Fibroblast of lung (primary cell): ENCODE data around the gene VCAN. TPM values are rescaled to one million over a fixed set of nuclear protein-coding genes. Genes with fewer than 3 reads are reported as not detected.

Experiments
- DNase-seq, 2 donors: peaks; one replicate each; pipeline versions ENCODE4 v3.0.0 to v3.0.0-alpha.2; 2010; ENCODE audit warnings: low read depth in 2 of 2
- H2AFZ ChIP-seq: 2 replicates; pipeline ENCODE4 v1.5.1; 2012; ENCODE audit warnings: low read length, control low read depth, inconsistent platforms
- H3K27ac ChIP-seq: 2 replicates; pipeline ENCODE4 v1.5.1; 2011; ENCODE audit warnings: low read length, control low read depth; ENCODE audit not compliant: insufficient read depth
- H3K27me3 ChIP-seq: 2 replicates; pipeline ENCODE4 v1.5.1; 2011; ENCODE audit warnings: mild to moderate bottlenecking, low read length; ENCODE audit not compliant: control insufficient read depth, insufficient read depth
- H3K36me3 ChIP-seq: 2 replicates; pipeline ENCODE4 v1.5.1; 2011; ENCODE audit warnings: low read length; ENCODE audit not compliant: control insufficient read depth, insufficient read depth
- H3K4me1 ChIP-seq: 2 replicates; pipeline ENCODE4 v1.5.1; 2011; ENCODE audit warnings: low read length; ENCODE audit not compliant: control insufficient read depth, insufficient read depth; ENCODE audit errors: extremely low read depth
- H3K4me2 ChIP-seq: 2 replicates; pipeline ENCODE4 v1.5.1; 2011; ENCODE audit warnings: low read length, control low read depth; ENCODE audit not compliant: insufficient read depth; ENCODE audit errors: extremely low read depth
- H3K4me3 ChIP-seq, 4 experiments: fragments of 200-600 bp in 1 of 4; sonication (generic) in 1 of 4; replicated peaks in 1 of 4; 2 replicates each; pipeline ENCODE4 v1.5.1; 2011 to 2016; ENCODE audit warnings: low read length in 4 of 4, low read depth in 3 of 4, mild to moderate bottlenecking in 3 of 4, control low read depth in 2 of 4, inconsistent platforms in 1 of 4, mixed read lengths in 1 of 4; ENCODE audit not compliant: insufficient read depth in 1 of 4; ENCODE audit errors: control extremely low read depth in 1 of 4
- H3K79me2 ChIP-seq: 2 replicates; pipeline ENCODE4 v1.5.1; 2012; ENCODE audit warnings: mild to moderate bottlenecking, low read length, inconsistent platforms; ENCODE audit not compliant: control insufficient read depth, insufficient read depth
- H3K9ac ChIP-seq: 2 replicates; pipeline ENCODE4 v1.5.1; 2011; ENCODE audit warnings: mild to moderate bottlenecking, low read length, control low read depth; ENCODE audit not compliant: insufficient read depth
- H3K9me3 ChIP-seq: 2 replicates; pipeline ENCODE4 v1.5.1; 2012; ENCODE audit warnings: low read depth, low read length; ENCODE audit not compliant: control insufficient read depth, insufficient read depth
- H4K20me1 ChIP-seq: 2 replicates; pipeline ENCODE4 v1.5.1; 2011; ENCODE audit warnings: low read length; ENCODE audit not compliant: control insufficient read depth, insufficient read depth; ENCODE audit errors: extremely low read depth
- EZH2 ChIP-seq: IDR thresholded peaks from 2 replicates; pipeline ENCODE4 v1.5.1; 2012; ENCODE audit warnings: low read length, control low read depth, mild to moderate bottlenecking; ENCODE audit errors: missing control alignments
- polyA plus RNA-seq, 2 donors: library from polyadenylated mRNA; depleted of rRNA in 1 of 2; stranded (reverse) in 1 of 2; unstranded in 1 of 2; fragments of >200 nt; gene quantifications; 2 replicates each; pipeline ENCODE4 v1.2.1, GENCODE V29; 2011 to 2012; ENCODE audit warnings: missing spikeins in 1 of 2
- total RNA-seq: library from RNA; depleted of rRNA; stranded (reverse); fragments of >200 nt; gene quantifications from 2 replicates; pipeline ENCODE4 v1.2.1, GENCODE V29; 2014
- TF ChIP-seq, protein P1 (sequence below), 2 donors: IDR thresholded peaks in 1 of 2; conservative IDR thresholded peaks in 1 of 2; 1 replicate in 1 of 2; 2 replicates in 1 of 2; pipeline ENCODE4 v1.5.1; 2011 to 2012; ENCODE audit warnings: low read length in 2 of 2, control low read depth in 1 of 2, inconsistent platforms in 1 of 2, low read depth in 1 of 2, mild to moderate bottlenecking in 1 of 2

VCAN gene
- total and polyA plus RNA-seq, 2 donors (not counting 1 experiment from before 2014, with no cell fraction given): 51.9 to 227 TPM

DNA sequence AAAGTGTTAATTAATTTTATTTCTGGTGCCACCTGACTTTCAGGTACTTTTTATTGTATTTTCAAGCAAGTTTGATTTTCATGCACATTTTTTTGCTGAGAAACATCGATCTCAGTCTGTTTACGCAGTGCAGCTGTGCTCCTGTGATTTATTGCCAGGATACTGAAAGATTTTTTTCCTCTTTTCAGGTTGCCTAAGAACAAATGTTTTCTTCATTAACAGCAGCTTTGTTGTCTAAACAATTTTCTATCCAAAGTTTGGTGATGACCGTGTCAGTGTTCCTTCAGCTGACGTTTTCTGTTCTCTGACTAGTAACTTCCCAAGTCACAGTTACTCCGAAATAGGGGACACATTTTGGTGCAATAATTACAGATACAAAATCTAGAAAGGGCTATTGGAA lies 78.1 kb downstream of the VCAN start:
- H3K79me2 ChIP-seq: no peaks in the 10 kb centered on the region
- DNase-seq: peak in 1 of 2 donors; percentile 38

DNA sequence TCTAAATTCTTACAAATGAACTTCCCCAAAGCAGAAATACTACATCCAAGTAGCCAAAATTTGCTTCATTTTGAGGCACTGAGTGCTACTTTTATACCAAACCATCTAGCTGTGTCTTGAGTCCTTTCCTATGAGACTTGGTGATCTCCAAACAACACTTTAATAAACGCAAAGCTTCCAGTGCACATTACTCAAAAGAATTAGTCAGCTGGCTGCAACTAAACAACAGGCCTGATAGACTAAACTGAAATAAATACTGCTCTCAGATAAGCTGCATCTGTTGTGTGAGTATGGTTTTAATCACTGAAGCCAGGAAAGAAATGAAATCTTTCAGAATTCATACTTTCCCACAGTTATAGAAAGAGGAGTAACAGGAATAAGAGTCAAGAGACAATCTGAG lies 80.3 kb downstream of the VCAN start:
- Histone ChIP-seq H3K4me2 (peak overlapping the region; percentile 58), H4K20me1 (no peaks in the 10 kb centered on the region), H3K36me3 (peaks cover 1% of the 10 kb centered on the region), H3K4me3 (no peak overlapping the region), H3K27ac (no peak overlapping the region), H3K27me3 (no peaks in the 10 kb centered on the region), H2AFZ (no peak overlapping the region), H3K9me3 (no peaks in the 10 kb centered on the region), H3K79me2 (no peaks in the 10 kb centered on the region), H3K4me1 (peaks cover 10% of the 10 kb centered on the region), H3K9ac (no peak overlapping the region)
- TF ChIP-seq EZH2: no peak
- TF ChIP-seq, protein P1, sequence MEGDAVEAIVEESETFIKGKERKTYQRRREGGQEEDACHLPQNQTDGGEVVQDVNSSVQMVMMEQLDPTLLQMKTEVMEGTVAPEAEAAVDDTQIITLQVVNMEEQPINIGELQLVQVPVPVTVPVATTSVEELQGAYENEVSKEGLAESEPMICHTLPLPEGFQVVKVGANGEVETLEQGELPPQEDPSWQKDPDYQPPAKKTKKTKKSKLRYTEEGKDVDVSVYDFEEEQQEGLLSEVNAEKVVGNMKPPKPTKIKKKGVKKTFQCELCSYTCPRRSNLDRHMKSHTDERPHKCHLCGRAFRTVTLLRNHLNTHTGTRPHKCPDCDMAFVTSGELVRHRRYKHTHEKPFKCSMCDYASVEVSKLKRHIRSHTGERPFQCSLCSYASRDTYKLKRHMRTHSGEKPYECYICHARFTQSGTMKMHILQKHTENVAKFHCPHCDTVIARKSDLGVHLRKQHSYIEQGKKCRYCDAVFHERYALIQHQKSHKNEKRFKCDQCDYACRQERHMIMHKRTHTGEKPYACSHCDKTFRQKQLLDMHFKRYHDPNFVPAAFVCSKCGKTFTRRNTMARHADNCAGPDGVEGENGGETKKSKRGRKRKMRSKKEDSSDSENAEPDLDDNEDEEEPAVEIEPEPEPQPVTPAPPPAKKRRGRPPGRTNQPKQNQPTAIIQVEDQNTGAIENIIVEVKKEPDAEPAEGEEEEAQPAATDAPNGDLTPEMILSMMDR (conservative IDR thresholded peaks at IDR 0.05 in 1 of 2, IDR thresholded peaks at IDR 0.05 in 1 of 2; ENCODE audit: low read depth in 1 of 2, low read length in 2 of 2): no peak
- DNase-seq: peak; percentile 74 to 91

More for the DNA sequence above, 78.1 kb downstream of the VCAN start:
- Histone ChIP-seq H3K4me2 (peak overlapping the region; percentile 59), H4K20me1 (no peaks in the 10 kb centered on the region), H3K27me3 (no peaks in the 10 kb centered on the region), H3K9ac (no peak overlapping the region), H3K9me3 (no peaks in the 10 kb centered on the region), H2AFZ (no peak overlapping the region), H3K4me1 (peaks cover 8% of the 10 kb centered on the region), H3K36me3 (peaks cover 1% of the 10 kb centered on the region), H3K27ac (no peak overlapping the region), H3K4me3 (no peak overlapping the region)
- TF ChIP-seq EZH2: no peak
- TF ChIP-seq, protein P1 (conservative IDR thresholded peaks at IDR 0.05 in 1 of 2, IDR thresholded peaks at IDR 0.05 in 1 of 2; ENCODE audit: low read depth in 1 of 2, low read length in 2 of 2): no peak

DNA sequence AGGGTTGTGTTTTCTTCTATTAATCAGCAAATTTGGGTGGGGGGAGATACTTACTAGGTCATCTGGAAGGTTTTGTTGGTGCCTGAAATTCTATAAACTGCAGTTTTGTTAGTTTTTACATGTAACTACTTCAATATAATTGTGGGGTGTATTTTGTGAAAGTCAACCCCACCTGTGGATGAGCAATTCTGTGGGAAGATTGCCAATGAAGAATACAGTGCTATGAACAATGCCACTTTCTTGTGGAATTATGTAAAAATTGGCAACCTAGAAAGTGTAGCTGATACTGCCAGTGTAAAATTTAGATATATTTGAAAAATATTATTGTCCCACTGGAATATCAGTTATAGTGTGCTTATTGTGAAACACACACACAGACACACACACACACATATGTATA lies 80.7 kb downstream of the VCAN start:
- H3K4me2 ChIP-seq: peak overlapping the region; percentile 58

More for the DNA sequence above, 80.7 kb downstream of the VCAN start:
- peak in 1 of 2 donors; percentile 36 for DNase-seq
- Histone ChIP-seq H3K36me3 (no peaks in the 10 kb centered on the region), H3K4me1 (peaks cover 10% of the 10 kb centered on the region), H3K4me3 (no peak overlapping the region), H3K9me3 (no peaks in the 10 kb centered on the region), H3K27ac (no peak overlapping the region), H2AFZ (no peak overlapping the region), H3K9ac (no peak overlapping the region), H3K79me2 (no peaks in the 10 kb centered on the region), H3K27me3 (no peaks in the 10 kb centered on the region), H4K20me1 (no peaks in the 10 kb centered on the region)
- TF ChIP-seq EZH2: no peak
- TF ChIP-seq, protein P1 (conservative IDR thresholded peaks at IDR 0.05 in 1 of 2, IDR thresholded peaks at IDR 0.05 in 1 of 2; ENCODE audit: low read depth in 1 of 2, low read length in 2 of 2): no peak
